ENCODE measurements around the gene MTMR3.
"Not testable (repeated sequence)": the region's sequence is repeated elsewhere in the genome, so short reads cannot be mapped to it uniquely, and the experiment has no call there.

The MTMR3 gene

DNA sequence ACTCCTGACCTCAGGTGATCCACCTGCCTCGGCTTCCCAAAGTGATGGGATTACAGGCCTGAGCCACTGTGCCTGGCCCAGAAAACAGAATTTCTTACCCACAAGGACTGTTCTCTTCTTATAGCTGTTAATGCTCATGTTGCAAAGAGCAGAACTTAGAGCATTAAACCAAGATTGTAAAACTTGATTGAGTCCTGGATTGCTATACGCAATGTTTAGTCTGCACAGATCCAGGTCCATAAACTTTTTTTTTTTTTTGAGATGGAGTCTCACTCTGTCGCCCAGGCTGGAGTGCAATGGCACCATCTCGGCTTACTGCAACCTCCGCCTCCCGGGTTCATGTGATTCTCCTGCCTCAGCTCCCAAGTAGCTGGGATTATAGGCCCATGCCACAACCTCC lies 178.1 kb downstream of the MTMR3 start:
- DNase-seq, result not testable (repeated sequence)

DNA sequence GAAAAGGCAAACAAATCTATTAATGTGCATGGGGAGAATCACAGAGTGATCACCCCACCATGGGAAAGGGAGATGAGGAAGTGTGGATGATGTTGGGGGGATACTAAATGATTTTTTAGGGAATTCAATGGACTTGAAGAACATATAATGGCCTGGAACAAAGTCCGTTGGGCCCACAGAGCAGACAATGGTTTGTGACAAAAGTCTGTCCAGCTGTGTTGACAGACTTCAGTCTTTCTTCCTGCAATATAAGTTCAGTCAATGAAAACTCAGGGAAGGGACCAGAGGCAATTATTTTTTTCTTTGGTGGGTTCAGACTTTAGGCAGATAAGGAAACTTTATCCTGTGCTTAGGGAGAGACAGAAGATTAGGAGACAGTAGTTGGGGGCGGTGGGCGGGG lies 179.3 kb downstream of the MTMR3 start:
- DNase-seq, result no peak

DNA sequence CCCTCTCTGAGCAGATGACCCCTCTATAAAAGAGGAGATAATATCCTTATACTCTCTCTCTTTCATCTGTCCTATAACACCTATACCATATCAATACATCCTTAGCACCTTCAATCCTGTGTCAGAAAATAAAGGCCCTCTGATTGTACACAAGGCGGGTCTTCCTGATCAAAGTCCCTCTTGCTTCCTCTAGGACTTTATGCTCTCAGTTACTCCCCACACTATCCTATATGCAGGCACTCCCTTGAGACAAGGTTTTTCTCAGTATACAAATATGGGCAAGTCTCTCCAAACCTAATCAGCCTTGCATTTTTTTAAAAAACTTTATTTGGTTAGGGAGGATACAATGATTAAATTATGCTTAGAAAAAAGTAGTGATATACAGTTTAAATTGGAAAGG lies 180.0 kb downstream of the MTMR3 start:
- no peak for DNase-seq

DNA sequence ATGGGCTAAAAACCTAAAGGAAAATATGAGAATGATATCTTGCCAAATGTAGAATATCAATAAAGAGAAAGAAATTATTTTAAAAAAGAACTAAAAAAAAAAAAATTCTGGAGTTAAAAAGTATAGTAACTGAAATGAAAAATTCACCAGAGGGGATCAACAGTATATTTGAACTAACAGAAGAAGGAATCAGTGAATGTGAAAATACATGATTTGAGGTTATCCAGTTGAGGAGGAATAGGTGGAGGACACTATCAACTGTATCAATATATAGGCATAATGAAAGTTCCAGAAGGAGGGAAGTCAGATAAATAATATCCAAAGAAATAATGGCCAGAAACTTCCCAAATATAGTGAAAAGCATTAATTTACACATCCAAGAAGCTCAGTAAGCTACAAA lies 181.2 kb downstream of the MTMR3 start:
- no peak for DNase-seq

DNA sequence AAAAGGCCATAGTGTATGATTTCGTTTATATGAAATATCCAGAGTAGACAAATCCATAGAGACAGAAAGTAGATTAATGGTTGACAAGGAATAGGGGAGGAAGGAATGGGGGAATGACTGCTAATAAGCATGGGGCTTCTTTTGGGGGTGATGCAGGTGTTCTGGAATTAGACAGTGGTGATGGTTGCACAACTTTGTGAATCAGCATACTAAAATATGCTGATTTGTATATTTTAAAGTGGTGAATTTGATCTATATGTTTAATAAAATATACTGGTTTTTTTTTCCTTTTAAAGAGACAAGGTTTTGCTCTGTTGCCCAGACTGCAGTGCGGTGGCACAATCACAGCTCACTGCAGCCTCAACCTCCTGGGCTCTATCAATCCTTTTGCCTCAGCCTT lies 190.8 kb downstream of the MTMR3 start:
- DNase-seq, result no peak

DNA sequence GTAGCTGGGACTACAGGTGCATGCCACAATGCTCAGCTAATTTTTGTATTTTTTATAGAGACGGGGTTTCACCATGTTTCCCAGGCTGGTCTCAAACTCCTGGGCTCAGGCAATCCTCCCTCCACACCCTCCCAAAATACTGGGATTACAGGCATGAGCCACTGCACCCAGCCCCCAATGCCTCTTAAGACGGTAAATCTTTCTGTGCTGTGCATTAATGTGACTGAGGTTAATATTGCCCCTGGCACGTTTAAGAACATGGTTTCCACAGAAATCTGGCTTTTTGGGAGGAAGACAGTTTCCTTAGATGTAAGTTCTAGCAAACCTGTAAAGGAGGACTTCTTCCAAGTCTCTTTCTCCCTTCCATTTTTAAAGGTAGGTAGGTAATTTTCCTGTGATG lies 191.2 kb downstream of the MTMR3 start:
- no peak for DNase-seq

DNA sequence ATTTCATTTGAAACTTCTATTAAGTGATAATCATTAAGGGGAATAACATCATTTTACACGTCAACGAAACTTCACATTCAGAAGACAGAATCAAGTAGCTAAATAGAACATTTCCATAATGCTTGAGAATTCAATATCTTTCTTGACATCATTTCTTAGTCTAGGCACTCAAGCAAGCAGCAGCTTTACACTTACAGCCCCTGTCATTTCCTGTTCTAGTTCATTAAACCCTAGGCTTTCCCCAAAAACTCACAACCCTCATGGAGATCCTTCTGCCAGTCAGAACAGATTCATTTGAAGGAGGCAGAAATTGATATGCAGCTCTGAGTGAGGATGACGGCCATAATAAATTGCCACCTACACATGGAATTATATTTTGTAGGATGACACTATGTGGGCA lies 192.0 kb downstream of the MTMR3 start:
- DNase-seq, result no peak

DNA sequence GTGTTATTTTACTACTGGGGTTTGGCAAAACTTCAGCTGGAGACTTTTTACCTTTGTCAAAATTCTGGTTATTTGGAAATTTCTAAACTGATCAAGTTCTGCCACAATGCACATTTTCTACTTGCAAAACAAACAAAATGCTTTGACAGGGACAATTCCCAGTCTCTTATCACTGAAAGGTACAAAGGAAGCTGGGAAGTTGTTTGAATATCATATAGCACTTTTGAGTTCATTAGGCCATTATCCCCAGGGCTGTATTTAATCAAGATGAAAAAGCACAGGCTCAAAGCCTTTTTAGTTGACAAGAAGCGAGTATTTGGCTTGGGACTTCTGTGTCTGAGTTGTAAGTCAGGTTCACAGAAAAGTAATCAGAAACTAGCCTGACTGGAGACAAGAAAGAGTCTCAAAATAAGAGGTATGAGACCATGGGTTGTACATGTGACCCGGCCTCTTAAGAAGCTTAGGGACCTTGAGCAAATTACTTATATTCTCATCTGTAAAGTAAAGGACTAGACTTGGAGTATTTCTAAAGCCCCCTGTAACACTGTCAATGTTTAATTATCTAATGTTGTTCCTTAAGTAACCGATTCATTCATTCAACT lies 194.4 kb downstream of the MTMR3 start:
- DNase-seq, result no peak

DNA sequence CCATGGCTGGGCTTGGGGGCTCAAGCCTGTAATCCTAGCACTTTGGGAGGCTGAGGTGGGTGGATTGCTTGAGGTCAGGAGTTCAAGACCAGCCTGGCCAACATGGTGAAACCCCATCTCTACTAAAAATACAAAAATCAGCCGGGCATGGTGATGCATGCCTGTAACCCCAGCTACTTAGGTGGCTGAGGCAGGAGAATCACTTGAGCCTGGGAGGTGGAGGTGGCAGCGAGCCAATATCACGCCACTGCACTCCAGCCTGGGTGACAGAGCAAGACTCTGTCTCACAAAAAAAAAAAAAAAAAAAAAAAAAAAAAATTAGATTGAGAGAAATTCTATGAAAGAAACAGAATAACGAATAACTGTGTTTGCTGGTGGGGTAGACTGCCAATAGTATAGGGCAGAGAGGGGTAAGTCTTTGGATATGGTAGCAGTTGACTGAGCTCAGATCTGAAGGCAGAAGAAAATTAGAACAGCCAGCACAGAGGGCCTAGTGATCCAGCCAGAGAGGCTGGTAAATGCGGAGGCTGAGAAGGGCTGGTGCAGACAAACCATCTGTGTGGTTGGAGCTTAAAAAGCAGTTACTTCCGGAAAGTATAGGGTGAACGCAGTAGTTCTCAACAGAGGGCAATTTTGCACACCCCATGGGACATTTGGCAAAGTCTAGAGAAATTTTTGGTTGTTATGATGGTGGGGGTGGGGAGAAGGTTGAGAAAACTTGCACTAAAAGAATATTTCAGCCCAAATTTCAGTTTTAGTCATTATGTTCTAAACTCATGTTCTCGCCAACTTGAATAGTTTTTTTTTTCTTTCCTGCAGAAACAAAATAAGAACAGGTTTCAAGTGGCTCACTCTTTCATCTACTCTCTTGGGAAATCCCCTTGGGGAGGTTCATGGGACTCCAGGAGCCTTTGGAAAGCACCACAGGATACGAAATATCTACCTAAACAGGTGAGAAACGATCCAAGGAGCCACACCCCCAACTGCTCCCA lies 195.6 kb downstream of the MTMR3 start:
- DNase-seq, result no peak

DNA sequence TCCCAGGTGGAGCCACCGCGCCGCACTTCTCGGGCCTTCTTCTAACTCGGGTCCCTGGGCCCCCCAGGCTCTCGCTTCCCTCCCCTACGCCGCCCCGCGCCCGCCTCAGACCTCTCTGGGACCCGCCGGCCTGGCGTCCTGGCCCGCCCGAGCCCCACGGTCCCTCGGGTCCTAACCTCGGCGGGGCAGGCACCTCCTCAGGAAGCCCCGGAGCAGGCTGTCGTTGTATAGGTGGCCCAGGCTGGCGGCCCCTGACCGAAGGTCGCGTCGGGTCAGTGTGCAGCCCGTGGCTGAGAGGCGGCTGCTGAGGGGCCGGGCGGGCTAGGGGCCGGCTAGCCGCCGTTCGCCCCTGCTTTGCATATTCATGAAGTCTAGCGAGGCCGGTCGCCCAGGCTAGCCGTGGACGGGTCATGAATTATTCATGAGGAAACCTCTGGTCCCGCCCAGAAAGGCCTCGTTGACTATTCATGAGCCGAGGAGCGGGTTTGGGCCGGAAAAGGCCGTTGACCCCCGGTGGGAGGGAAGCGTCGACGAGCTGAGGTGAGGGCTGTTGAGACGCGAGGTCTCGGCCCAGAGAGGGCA lies 197.1 kb downstream of the MTMR3 start, which contains the start of gene HORMAD2:
Gene HORMAD2, plus strand, starts transcription at position 513 of the 582 bp plus-strand sequence. CDS start 13,489 bp downstream, outside the sequence.
- DNase-seq, result no peak

All from NK-92 treated with Interleukin-12 subunit alpha and Interleukin-12 subunit beta, amount 100 ng/mL, for 24 hours (cell line).